Right lobe of liver (tissue), 4 donors: Measurements from ENCODE around the gene CPO.

Experiments
- CTCF ChIP-seq, 4 donors: fragments of 200-600 bp in 3 of 4; fragments of 450-650 bp in 1 of 4; IDR thresholded peaks; one replicate each; pipeline versions ENCODE4 v1.5.1 to v1.8.0; 2016 to 2022; ENCODE audit warnings: antibody characterized with exemption in 4 of 4, mild to moderate bottlenecking in 2 of 4
- POLR2A ChIP-seq: fragments of 450-650 bp; IDR thresholded peaks from one replicate; pipeline ENCODE4 v1.6.1; 2017; ENCODE audit warnings: antibody characterized with exemption, mild to moderate bottlenecking
- donor health status: DM: no; HTN: no; CAD: no.
- donor health status: DM: no; HTN: no; CAD: no.
- donor health status: DM: no; HTN: yes; CAD: no.

GRCh38 chr2:206990360-206990759, 51.0 kb downstream of the CPO start:
- TF ChIP-seq POLR2A (no peak), CTCF (IDR thresholded peaks at IDR 0.05) (no peak)
